ENCODE data around the gene PDE6D. TPM values are rescaled to one million over a fixed set of nuclear protein-coding genes. Genes with fewer than 3 reads are reported as not detected.

PDE6D gene
- total and polyA plus RNA-seq, 2 of the 13 experiments (the other 11 are each of a cell fraction or from before 2014, with no cell fraction given), result 14.1 to 23.2 TPM

- TF ChIP-seq, protein P1, sequence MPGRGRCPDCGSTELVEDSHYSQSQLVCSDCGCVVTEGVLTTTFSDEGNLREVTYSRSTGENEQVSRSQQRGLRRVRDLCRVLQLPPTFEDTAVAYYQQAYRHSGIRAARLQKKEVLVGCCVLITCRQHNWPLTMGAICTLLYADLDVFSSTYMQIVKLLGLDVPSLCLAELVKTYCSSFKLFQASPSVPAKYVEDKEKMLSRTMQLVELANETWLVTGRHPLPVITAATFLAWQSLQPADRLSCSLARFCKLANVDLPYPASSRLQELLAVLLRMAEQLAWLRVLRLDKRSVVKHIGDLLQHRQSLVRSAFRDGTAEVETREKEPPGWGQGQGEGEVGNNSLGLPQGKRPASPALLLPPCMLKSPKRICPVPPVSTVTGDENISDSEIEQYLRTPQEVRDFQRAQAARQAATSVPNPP (CRISPR knock-in tag; IDR thresholded peaks at IDR 0.05), result peak; percentile 65; the same call in 1 of the 2 replicates
- TF ChIP-seq, protein P2, sequence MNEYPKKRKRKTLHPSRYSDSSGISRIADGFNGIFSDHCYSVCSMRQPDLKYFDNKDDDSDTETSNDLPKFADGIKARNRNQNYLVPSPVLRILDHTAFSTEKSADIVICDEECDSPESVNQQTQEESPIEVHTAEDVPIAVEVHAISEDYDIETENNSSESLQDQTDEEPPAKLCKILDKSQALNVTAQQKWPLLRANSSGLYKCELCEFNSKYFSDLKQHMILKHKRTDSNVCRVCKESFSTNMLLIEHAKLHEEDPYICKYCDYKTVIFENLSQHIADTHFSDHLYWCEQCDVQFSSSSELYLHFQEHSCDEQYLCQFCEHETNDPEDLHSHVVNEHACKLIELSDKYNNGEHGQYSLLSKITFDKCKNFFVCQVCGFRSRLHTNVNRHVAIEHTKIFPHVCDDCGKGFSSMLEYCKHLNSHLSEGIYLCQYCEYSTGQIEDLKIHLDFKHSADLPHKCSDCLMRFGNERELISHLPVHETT (CRISPR knock-in tag; conservative IDR thresholded peaks at IDR 0.05), result no peak
- peak; percentile 86 for TF ChIP-seq ZGPAT (CRISPR knock-in tag; IDR thresholded peaks at IDR 0.05)
- TF ChIP-seq E2F5 (CRISPR knock-in tag; conservative IDR thresholded peaks at IDR 0.05), result peak; percentile 78; the same call in 1 of the 2 replicates
- TF ChIP-seq, protein P3, sequence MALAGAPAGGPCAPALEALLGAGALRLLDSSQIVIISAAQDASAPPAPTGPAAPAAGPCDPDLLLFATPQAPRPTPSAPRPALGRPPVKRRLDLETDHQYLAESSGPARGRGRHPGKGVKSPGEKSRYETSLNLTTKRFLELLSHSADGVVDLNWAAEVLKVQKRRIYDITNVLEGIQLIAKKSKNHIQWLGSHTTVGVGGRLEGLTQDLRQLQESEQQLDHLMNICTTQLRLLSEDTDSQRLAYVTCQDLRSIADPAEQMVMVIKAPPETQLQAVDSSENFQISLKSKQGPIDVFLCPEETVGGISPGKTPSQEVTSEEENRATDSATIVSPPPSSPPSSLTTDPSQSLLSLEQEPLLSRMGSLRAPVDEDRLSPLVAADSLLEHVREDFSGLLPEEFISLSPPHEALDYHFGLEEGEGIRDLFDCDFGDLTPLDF (CRISPR knock-in tag; IDR thresholded peaks at IDR 0.05), result peak; percentile 63; the same call in 1 of the 2 replicates
- 0 out of 2 replicates have a peak, but pooled peaks have one; percentile 28 for TF ChIP-seq MLLT10 (CRISPR knock-in tag; IDR thresholded peaks at IDR 0.05)
- TF ChIP-seq U2AF2 (IDR thresholded peaks at IDR 0.05; ENCODE audit: low read depth, low read length), result no peak
- TF ChIP-seq, protein P4, sequence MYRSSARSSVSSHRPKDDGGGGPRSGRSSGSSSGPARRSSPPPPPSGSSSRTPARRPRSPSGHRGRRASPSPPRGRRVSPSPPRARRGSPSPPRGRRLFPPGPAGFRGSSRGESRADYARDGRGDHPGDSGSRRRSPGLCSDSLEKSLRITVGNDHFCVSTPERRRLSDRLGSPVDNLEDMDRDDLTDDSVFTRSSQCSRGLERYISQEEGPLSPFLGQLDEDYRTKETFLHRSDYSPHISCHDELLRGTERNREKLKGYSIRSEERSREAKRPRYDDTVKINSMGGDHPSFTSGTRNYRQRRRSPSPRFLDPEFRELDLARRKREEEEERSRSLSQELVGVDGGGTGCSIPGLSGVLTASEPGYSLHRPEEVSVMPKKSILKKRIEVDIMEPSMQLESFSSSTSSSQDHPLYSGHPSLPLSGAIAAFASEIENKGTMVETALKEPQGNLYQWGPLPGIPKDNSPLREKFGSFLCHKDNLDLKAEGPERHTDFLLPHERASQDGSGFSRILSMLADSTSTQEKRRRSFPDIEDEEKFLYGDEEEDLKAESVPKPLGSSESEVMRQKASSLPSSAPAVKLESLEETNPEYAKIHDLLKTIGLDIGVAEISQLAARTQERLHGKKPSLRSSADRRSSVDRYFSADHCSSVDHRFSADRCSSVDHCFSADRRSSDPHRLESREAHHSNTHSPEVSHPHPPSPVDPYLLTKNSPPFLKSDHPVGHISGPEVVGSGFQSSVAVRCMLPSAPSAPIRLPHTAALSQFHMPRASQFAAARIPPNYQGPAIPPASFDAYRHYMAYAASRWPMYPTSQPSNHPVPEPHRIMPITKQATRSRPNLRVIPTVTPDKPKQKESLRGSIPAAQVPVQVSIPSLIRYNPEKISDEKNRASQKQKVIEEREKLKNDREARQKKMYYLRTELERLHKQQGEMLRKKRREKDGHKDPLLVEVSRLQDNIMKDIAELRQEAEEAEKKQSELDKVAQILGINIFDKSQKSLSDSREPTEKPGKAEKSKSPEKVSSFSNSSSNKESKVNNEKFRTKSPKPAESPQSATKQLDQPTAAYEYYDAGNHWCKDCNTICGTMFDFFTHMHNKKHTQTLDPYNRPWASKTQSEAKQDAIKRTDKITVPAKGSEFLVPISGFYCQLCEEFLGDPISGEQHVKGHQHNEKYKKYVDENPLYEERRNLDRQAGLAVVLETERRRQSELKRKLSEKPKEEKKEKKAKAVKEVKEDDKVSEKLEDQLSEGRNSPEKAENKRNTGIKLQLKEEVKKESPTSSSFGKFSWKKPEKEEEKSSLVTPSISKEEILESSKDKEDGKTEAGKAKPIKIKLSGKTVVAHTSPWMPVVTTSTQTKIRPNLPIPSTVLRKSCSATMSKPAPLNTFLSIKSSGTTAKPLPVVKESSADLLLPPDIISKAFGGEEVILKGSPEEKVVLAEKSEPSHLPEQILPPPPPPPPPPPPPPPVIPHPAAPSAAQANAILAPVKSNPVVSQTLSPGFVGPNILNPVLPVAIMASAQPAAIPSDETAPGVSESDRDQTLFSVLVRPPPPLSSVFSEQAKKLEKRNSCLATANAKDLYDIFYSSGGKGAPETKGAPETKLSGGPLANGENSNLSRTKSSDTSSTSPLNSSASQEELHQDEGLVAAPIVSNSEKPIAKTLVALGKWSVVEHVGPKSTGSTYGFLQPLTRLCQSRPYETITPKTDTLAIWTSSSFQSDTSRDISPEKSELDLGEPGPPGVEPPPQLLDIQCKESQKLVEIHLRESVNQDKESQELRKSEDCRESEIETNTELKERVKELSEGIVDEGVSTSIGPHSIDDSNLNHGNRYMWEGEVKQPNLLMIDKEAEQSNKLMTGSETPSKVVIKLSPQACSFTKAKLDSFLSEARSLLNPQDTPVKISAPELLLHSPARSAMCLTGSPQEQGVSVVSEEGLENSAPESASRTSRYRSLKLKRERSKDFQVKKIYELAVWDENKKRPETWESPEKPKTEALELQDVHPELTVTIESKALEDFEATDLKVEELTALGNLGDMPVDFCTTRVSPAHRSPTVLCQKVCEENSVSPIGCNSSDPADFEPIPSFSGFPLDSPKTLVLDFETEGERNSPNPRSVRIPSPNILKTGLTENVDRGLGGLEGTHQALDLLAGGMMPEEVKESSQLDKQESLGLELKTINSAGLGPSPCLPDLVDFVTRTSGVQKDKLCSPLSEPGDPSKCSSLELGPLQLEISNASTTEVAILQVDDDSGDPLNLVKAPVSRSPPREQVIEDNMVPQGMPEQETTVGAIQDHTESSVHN (CRISPR knock-in tag; IDR thresholded peaks at IDR 0.05), result no peak
- TF ChIP-seq, protein P5, sequence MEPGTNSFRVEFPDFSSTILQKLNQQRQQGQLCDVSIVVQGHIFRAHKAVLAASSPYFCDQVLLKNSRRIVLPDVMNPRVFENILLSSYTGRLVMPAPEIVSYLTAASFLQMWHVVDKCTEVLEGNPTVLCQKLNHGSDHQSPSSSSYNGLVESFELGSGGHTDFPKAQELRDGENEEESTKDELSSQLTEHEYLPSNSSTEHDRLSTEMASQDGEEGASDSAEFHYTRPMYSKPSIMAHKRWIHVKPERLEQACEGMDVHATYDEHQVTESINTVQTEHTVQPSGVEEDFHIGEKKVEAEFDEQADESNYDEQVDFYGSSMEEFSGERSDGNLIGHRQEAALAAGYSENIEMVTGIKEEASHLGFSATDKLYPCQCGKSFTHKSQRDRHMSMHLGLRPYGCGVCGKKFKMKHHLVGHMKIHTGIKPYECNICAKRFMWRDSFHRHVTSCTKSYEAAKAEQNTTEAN (CRISPR knock-in tag; conservative IDR thresholded peaks at IDR 0.05), result no peak
- TF ChIP-seq ZNF678 (CRISPR knock-in tag; IDR thresholded peaks at IDR 0.05), result peak; percentile 39; the same call in 1 of the 2 replicates
These were observed 72.9 kb downstream of the PDE6D start, which contains the start of gene PTMA (continued) for GRCh38 chr2:231707927-231708772.
